Posterior vena cava (tissue), 2 donors: Measurements from ENCODE around the gene SLC13A3. TPM values are rescaled to one million over a fixed set of nuclear protein-coding genes. Genes with fewer than 3 reads are reported as not detected.

Source experiments
- DNase-seq: peaks from one replicate; pipeline ENCODE4 v3.0.0-alpha.2; 2020; ENCODE audit warnings: low spot score
- intact Hi-C, 2 donors: fragments of 100-400 bp; cut with DNase I; formaldehyde crosslinking; loops; one replicate each; pipeline versions ENCODE4 v1.14.1 to v1.14.2; 2022 to 2023
- total RNA-seq, 2 donors: library from RNA; stranded (reverse); fragmentation: NEBNext Ultra II Directional; extraction: Animal tissue kit (Norgen Biotek cat#: 25700); gene quantifications; one replicate each; pipeline ENCODE4 v1.2.1, GENCODE V29; 2021
- donor health status: DM: yes; HTN: yes; CAD: no.
- donor health status: DM: yes; HTN: yes; CAD: no.

SLC13A3 gene
- total RNA-seq, 2 donors from 2014 or later, result 1.7 to 2.3 TPM

GRCh38 chr20:46569961-46570360 lies 81.3 kb downstream of the SLC13A3 start:
- intact Hi-C loops, result no loop called here
- peak; percentile 12 for DNase-seq

GRCh38 chr20:46568570-46569129 lies 82.6 kb downstream of the SLC13A3 start:
- DNase-seq, result peak; percentile 92
- intact Hi-C loops, result no loop called here

GRCh38 chr20:46566125-46566524 lies 85.1 kb downstream of the SLC13A3 start:
- DNase-seq, result no peak
- intact Hi-C loops, result no loop called here

- intact Hi-C loops, result loop anchor here in 1 of 2 donors (5.0 kb wide), 1 partner anchor 738 kb away; no protein-coding TSS in a partner anchor
- DNase-seq, result no peak
Measured at GRCh38 chr20:46564241-46564957, 86.9 kb downstream of the SLC13A3 start.

GRCh38 chr20:46563860-46564221 lies 87.4 kb downstream of the SLC13A3 start:
- intact Hi-C loops, result loop anchor here in 1 of 2 donors (5.0 kb wide), 1 partner anchor 738 kb away; no protein-coding TSS in a partner anchor
- no peak for DNase-seq

GRCh38 chr20:46563170-46563859 lies 87.9 kb downstream of the SLC13A3 start:
- no peak for DNase-seq
- intact Hi-C loops, result loop anchor here in 1 of 2 donors (5.0 kb wide), 1 partner anchor 739 kb away; no protein-coding TSS in a partner anchor

- intact Hi-C loops, result loop anchor here in 1 of 2 donors (5.0 kb wide), 1 partner anchor 740 kb away; no protein-coding TSS in a partner anchor
- DNase-seq, result peak; percentile 84
Measured at GRCh38 chr20:46562373-46563169, 88.7 kb downstream of the SLC13A3 start.

- DNase-seq, result no peak
- intact Hi-C loops, result loop anchor here in 1 of 2 donors (5.0 kb wide), 1 partner anchor 740 kb away; no protein-coding TSS in a partner anchor
Measured at GRCh38 chr20:46562009-46562372, 89.3 kb downstream of the SLC13A3 start.

GRCh38 chr20:46559685-46560440 lies 91.4 kb downstream of the SLC13A3 start:
- peak; percentile 31 for DNase-seq
- intact Hi-C loops, result loop anchor here in 1 of 2 donors (5.0 kb wide), 1 partner anchor 742 kb away; no protein-coding TSS in a partner anchor

- DNase-seq, result peak; percentile 71
- intact Hi-C loops, result no loop called here
Measured at GRCh38 chr20:46559001-46559400, 92.3 kb downstream of the SLC13A3 start.

- intact Hi-C loops, result no loop called here
- peak; percentile 85 for DNase-seq
Measured at GRCh38 chr20:46558511-46558959, 92.7 kb downstream of the SLC13A3 start.

- intact Hi-C loops, result no loop called here
- peak; percentile 32 for DNase-seq
Measured at GRCh38 chr20:46557231-46557956, 93.9 kb downstream of the SLC13A3 start.

GRCh38 chr20:46555370-46555956 lies 95.8 kb downstream of the SLC13A3 start:
- intact Hi-C loops, result no loop called here
- DNase-seq, result no peak

- no peak for DNase-seq
- intact Hi-C loops, result no loop called here
Measured at GRCh38 chr20:46554828-46555227, 96.4 kb downstream of the SLC13A3 start.

GRCh38 chr20:46553926-46554325 lies 97.3 kb downstream of the SLC13A3 start:
- peak; percentile 1 for DNase-seq
- intact Hi-C loops, result no loop called here

- intact Hi-C loops, result no loop called here
- DNase-seq, result no peak
Measured at GRCh38 chr20:46552460-46553420, 98.5 kb downstream of the SLC13A3 start.
